Kidney capillary endothelial cell (primary cell): ENCODE results near the gene HNF4A.

Experiments
- DNase-seq: peaks from one replicate; pipeline ENCODE4 v3.0.0-alpha.2; 2018; ENCODE audit warnings: low spot score

Gene HNF4A

DNA sequence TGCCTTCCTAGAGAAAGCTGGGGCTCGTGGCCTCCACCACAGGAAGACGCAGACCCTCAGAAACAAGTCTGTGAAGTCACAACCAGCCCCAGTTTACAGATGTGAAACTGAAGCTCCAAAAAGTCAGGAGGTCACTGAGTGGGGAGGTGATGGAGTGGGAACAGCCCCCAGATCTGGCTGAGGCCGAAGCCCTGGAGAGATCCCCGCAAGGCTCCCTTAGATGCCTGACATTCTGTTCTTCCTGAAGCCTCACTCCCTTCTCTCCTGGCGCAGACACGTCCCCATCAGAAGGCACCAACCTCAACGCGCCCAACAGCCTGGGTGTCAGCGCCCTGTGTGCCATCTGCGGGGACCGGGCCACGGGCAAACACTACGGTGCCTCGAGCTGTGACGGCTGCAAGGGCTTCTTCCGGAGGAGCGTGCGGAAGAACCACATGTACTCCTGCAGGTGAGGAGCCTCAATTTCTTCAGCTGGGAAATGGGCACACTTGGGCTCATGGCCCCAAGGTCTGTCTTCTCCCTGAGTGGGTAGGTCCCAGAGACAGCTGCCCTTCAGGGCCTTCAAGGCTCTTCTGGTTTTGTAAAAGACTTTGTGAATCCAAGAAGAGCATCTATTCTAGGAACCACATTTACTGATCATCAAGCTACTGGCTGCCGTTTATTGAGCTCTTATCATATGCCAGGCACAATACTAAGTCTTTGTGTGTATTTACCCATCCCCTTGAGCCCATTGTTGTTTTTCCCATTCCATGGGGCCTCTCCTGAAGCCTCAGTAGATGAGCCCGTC, 50.5 kb downstream of the HNF4A start:
- DNase-seq: no peak

DNA sequence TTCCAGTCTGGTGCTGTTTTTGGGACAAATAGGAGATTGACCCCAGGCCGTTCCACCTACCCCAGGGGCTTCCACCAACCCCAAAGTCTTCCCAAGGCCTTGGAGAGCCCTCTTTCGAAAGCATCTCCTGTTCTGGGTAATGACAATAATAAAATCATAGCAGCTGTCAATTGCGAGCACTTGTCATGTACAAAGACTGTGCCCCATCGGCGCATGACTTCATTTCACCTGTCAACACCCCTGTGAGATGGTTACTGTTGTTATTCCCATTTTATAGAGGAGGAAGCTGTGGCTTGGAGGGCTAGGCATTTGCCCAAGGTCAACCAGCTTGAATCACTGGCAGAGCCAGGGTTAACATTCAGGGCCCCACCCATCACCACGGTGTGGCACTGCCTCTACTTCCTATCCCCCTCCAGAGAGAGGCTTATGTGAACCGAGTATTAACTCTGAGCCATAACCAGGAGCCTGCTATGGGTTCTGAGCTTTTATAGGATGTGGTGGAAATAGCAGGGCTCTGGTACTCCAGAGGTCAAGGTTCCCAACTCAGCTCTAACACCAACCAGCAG, 51.2 kb downstream of the HNF4A start:
- no peak for DNase-seq

DNA sequence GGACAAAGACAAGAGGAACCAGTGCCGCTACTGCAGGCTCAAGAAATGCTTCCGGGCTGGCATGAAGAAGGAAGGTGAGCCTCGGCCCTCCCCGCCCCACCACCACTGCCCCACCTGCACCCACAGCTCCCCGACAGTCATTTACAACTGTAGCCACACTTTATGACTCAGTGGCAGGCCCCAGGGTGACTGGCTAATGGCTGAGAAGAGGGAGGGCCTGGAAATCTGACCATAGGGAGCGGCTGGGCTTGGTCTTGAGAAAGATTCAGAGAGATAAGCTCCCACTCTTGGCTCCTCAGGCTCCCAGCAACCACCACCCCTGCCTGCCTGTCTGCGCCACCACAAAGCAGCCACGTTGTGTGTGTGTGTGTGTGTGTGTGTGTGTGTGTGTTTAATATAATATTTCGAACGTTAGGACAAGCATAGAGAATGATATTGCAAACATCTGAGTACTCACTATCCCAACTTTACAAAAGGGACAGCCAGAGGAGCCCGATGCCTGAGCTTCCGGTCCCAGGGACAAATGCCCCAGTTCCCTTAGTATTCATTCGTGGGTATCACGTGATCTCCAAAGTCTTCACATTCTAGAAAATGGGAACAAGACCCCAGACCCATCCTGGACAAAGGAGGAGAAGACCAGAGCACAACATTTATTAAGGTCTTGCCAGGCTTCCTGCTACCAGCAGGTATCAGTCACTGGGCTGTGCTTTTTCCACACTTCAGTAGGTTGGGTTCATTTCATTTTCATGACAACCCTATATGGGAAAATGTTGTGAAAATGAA, 52.1 kb downstream of the HNF4A start:
- DNase-seq: no peak

DNA sequence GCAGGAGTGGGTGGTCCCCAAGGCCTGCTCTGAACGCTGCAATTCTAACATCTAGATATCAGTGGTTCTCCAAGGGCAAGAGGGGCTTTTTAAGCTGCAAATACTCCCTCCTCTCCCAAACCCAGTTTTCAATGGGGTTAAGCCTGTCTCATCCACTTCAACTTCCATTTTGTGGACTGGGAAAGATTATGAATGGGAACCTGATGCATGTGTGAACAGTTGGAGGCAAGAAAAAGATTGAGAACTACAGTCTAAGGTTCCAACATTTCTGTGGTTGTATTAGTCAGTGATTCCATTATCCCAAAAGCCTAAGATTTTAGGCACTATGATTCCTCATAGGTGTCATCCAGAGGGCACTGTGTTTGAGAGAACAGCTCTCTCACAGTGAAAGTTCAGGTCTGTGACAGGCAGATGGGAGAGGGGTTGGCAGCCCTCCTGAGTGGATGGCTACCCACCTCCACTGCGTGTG, 53.7 kb downstream of the HNF4A start:
- no peak for DNase-seq

DNA sequence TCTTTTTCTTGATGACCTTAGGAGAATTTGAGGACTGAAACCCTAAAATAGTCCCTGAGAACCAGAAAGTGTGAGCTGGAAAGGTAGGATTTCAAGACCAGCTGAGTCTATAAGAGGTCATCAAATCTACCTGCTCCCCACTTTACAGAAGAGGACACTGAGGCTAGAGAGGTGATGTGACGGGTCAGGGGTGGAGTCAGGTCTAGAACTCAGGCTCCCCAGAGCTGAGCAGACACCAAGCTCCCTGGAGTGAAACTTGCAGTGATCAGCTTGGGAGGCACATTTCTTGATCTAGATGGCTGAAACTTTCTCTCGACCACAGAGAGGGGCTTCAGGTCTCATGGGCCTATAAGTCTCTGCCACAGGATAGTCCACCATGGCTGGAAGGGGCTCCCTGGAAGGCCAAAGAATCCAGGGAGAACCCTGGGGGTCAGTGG, 55.1 kb downstream of the HNF4A start:
- DNase-seq: no peak

DNA sequence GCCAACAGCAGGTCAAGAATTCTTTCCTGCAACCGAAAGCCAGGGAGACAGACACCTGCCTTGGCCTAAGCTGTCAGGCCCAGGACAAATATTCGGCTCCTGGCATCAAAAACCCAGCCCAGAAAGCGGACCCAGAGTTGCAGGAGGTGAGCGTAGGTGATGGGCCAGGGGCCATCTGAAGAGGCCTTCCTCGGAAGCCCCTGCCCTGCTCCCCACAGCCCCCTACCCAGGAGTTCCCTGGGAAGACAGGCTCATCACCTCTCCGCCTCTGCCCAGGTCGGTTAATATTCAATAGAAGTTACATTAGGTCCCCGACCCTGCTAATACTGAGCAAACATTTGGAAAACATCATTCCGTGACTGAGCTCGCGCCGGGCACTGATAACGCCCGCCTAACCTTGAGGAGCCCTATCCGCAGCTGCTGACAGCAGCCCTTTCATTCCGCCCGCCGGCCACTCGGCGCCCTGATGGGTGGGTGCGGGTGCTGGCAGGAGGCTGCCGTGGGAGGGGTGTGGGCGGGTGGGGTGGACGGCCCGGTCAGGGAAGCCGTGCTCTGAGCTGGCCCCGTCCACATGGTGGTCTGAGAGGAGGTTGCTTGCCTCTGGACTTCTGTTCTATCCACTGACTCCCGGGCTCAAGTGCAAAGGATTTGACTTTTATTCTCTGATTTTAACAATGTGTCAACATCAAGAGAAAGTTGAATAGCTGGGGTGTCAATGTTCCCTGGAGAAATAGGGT, 55.7 kb downstream of the HNF4A start:
- DNase-seq: no peak

DNA sequence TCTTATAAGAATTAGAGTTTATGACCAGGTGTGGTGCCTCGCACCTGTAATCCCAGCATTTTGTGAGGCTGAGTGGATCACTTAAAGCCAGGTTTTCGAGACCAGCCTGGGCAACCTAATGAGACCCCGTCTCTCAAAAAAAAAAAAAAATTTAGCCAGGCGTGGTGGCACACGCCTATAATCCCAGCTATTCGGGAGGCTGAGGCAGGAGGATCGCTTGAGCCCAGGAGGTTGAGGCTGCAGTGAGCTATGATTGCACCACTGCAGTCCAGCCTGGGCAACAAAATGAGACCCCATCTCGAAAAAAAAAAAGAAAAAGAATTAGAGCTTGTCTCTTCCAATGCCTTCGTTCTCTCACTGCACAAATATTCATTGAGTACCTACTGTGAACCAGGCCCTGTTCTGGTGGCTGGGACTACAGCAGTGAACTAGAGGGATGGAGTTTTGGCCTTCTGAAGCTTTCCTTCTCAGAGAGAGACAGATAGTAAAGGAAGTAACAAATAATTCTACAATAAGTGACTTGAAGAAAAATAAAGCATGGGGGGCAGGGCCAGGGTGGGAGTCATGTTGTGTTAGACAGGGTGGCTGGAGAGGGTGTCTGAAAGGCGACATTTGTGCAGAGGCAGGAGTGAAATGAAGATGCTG, 56.4 kb downstream of the HNF4A start:
- DNase-seq: no peak

DNA sequence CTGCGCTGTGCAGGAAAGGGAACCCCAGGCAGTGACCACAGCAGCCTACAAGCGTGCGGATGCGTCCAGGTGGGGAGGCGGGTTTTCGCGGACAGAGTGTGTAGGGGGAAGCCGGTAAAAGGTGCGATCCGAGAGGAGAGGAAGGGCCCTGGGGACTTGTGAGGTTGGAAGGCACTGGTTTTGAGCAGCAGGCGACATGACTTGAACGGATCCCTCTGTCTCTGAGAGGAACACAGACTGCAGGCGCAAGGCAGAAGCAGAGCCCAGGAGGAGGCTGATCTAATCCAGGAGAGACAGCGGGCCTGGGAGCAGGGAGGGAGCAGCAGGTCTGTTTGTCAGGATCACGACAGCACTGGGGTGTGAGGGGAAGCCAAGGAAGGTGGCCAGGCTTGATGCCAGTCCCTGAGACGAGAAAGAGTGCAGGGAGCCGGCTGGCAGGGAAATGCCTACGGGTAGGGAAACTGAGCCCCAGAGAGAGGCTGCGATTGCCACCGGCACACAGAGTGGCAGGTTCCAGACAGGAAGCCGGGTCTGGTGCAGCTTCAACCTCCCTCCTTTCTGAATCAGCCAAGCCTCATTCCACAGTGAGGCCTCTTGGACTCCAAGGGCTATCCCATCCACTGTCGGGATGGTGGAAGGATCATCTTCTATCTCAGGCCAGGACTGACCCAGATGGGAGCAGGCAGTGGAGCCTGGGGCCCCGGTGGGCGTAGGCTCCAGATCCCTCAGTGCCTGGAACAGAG, 57.1 kb downstream of the HNF4A start:
- DNase-seq: no peak

DNA sequence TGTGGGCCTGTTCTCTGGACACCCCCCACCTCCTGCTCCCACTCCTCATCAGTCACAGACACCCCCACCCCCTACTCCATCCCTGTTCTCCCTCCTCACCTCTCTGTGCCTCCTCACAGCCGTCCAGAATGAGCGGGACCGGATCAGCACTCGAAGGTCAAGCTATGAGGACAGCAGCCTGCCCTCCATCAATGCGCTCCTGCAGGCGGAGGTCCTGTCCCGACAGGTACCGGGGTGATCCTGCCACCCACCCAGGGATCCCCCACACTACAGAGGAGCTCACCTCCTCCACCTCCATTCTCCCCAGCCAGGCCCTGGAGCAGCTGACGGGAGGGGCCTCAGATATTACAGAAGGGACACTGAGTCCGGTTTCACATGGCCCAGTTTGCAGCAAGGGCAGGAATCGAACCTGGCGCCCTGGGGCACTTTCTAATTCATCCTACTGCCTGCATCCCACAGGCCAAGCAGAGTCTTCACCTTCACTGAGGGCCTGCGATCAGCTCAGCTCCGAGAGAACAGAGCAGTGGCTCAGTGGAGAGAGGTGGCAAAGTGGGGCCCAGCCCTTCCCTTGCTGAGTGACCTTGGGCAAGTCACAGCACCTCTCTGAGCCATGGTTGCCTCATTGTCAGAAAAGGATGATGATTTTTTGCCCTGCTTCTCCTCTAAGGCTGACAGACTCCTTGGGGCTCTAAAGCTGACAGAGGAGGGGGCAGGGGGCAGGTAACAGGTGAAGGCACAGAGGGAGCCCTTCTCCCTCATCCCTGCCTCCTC, 58.3 kb downstream of the HNF4A start:
- DNase-seq: no peak

DNA sequence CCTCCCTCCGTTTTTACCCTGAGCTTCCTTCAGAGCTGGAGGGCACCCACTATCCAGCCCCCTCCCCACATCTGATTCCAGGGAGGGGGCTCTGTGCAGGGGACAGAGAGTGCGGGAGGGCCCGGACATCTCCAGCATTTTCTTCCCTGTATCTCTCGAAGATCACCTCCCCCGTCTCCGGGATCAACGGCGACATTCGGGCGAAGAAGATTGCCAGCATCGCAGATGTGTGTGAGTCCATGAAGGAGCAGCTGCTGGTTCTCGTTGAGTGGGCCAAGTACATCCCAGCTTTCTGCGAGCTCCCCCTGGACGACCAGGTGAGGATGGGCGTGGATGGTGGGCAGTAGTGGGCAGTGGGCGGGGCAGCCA, 58.8 kb downstream of the HNF4A start:
- no peak for DNase-seq

DNA sequence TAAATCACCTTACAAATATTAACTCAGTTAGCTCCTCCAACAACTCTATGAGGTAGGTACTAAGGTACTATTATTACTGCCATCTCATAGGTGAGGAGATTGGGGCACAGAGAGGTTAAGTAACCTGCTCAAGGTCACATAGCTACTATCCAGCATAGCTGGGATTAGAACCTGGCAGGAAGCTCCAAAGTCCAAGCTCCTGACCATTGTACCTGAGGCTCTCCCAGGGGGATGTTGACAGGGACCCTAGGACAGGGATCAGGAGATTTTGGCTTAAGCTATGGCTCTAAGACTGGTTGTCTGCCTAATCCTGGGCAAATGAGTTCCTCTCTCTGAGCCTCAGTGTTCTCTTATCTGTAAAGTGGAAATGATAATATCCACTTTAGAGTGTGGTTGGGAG, 59.3 kb downstream of the HNF4A start:
- DNase-seq: no peak

DNA sequence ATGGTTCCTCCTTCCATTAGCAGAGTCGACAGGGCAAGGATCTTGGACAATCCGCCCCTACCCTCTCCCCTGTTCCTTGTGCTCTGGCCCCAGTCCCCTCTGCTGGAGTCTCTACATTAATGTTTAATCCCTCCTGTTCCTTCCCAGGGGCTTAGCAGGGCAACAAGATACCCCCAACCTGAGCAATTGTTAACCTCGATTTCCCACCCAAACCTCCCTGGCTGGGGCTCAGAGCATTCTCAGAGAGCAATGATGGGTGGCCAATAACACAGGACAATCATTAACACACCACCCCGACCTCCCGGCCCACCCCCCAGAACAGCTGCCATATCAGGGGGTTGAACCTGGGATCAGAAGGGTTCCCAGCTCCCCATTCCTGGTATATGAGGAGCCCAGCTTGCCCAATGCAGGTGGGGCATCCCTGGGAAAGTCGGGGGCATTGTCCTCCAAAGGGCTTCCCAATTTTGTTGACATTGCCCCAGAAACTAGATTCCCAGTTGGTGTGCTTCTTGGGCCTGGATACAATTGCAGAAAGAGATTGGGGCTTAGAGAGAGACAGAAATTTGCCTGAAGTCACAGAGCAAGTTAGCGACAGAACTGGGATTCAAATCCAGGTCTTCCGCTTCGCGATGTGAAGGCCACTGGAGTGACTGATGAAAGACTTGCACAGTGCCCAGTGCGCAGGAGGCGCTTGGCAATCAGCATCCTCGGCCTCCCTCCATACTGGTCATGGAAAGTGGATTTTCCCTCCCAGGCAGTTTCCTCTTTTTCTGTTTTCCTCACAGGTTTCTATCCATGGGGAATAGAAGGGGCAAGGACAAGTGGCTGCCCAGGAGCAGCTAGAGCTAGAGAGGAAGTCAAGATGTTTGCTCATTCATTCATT, 60.6 kb downstream of the HNF4A start:
- no peak for DNase-seq

DNA sequence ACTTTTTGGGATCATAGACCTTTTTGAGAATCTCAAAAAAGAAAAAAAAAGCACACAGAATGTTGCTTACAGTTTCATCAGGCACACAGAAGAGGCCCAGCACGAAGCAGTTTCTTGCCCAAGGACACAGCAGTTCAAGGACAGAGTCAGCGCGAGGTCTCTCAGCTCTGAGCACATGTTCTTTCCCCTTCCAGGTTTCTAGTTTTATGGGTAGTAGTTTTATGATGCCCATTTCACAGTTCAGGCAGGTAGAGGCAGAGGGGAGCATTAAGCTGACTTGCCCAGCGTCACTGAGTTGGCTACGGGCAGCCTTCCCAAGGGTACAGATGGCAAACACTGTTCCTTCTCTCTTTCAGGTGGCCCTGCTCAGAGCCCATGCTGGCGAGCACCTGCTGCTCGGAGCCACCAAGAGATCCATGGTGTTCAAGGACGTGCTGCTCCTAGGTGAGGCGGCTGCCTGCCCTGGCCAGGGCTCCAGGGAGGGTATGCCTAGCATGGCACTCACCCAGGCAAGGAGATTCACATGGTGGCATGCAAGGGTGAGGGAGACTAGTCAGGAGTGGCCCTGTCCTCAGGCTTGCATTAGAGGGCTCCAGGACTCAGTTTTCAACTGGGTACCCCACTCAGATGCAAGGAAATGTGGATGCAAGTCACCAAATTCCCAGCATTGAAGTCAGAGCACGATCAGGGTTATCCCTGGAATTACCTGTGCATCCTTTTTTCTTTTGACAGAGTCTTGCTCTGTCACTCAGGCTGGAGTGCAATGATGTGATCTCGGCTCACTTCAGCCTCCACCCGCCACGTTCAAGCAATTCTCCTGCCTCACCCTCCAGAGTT, 62.8 kb downstream of the HNF4A start:
- no peak for DNase-seq

DNA sequence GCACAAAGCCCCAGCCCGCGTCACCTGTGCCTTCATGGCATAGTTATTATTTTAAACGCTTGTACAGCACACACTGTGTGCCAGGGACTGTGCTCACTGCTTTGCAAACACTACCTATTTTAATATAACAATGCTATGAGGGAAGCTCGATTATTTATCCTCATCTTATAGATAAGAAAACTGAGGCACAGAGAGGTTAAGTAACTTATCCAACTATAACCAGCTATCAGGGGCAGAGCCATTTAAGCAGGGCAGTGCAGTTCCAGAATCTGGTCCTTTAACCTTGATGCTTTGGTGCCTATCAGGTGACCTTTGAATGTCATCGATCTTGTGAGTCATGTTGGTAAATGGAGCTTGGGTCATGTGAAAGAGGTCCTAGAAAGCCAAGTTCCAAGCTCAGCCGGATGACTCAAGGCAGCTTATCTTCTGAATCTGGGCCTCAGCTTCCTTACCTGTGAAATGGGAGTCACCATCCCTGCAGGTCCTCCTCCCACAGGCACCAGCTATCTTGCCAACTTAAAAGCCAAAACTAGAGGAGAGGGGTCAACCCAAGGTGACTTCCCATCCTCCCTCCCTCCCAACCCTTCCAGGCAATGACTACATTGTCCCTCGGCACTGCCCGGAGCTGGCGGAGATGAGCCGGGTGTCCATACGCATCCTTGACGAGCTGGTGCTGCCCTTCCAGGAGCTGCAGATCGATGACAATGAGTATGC, 63.8 kb downstream of the HNF4A start:
- DNase-seq: no peak

DNA sequence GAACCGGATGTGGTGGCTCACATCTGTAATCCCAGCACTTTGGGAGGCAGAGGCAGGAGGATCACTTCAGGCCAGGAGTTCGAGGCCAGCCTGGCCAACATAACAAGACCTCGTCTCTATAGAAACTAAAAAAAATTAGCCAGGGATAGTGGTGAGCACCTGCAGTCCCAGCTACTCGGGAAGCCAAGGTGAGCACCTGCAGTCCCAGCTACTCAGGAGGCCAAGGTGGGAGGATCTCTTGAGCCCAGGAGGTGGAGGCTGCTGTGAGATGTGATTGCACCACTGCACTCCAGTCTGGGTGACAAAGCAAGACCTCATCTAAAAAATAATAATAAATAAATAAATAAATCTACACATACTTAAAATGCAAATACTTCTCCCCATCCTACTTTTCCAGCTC, 65.0 kb downstream of the HNF4A start:
- DNase-seq: no peak

DNA sequence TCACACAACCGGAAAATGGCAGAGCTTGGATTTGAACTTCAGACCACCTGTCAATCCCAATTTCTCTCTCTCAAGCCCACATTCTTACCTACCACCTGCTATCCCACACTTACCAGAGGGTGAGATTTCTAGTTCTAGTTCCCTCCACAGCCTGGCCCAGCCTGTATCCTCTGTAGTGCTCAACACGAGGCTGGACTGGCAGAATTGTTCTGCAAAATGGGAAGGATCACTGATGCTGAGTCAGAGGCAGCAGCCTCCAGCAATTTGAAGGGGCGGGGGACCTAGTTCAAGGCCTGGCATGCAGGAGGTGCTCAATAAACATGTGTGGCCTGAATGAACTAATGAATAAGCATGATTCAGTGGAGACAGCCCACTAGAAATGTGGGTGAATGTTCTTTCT, 66.6 kb downstream of the HNF4A start:
- DNase-seq: no peak

DNA sequence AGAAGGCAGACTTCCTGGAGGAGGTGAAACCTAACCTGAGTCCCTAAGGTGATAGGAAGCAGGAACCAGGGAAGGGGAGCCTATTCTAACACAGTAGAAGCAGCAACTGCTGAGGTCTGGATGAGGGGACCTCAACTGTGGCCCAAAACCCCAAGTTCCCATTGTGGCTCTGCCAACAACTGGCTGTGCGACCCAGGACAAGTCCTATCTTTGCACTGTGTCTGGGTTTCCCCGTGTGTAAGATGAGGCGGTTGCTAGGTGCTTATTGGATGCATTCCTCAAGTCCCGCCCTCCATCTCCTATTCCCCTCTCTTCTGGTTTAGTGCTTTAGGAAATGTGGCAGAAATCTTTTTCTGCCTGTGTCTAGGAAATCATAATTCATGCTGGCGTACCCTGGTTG, 68.0 kb downstream of the HNF4A start:
- no peak for DNase-seq

DNA sequence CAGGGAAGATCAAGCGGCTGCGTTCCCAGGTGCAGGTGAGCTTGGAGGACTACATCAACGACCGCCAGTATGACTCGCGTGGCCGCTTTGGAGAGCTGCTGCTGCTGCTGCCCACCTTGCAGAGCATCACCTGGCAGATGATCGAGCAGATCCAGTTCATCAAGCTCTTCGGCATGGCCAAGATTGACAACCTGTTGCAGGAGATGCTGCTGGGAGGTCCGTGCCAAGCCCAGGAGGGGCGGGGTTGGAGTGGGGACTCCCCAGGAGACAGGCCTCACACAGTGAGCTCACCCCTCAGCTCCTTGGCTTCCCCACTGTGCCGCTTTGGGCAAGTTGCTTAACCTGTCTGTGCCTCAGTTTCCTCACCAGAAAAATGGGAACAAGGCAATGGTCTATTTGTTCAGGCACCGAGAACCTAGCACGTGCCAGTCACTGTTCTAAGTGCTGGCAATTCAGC, 68.6 kb downstream of the HNF4A start:
- DNase-seq: no peak
